Activated CD8-positive, alpha-beta memory T cell treated with anti-CD3 and anti-CD28 coated beads for 48 hours (primary cell): ENCODE data around the gene PCED1B.
"Not testable (repeated sequence)": the region's sequence is repeated elsewhere in the genome, so short reads cannot be mapped to it uniquely, and the experiment has no call there.

Experiments
- DNase-seq, 3 experiments: peaks; one replicate each; pipeline ENCODE4 v3.0.0-alpha.2; 2020; ENCODE audit warnings: low read depth in 2 of 3, low spot score in 2 of 3

PCED1B gene, protein sequence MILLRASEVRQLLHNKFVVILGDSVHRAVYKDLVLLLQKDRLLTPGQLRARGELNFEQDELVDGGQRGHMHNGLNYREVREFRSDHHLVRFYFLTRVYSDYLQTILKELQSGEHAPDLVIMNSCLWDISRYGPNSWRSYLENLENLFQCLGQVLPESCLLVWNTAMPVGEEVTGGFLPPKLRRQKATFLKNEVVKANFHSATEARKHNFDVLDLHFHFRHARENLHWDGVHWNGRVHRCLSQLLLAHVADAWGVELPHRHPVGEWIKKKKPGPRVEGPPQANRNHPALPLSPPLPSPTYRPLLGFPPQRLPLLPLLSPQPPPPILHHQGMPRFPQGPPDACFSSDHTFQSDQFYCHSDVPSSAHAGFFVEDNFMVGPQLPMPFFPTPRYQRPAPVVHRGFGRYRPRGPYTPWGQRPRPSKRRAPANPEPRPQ

DNA sequence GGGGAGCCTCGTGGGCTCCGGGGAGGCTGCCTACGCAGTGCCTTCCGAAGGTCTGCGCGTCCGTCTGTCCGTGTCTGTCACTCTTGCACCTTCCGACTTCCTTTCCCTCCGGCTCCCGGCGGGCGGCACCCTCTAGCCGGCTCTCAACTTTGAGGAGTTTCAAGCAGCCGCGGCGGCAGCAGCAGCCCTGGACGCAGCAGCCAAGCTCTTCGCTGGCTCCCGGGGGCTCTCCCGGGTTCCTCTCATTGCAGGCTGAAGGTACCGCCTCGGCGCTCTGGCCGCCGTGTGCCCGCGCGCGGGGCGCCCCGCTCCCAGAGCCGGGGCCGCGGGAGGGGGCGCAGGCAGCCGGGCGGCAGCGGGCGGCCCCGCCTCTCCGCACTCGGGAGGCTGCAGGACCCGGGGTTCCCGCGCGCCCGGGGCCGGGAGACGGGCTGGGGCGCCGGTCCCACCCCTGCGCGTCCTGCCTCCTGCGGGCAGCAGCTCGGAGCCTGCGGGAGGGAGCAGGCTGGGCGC lies at the start of gene PCED1B, which contains the start of gene AMIGO2:
TSS of gene PCED1B (plus strand) at position 154 of the 513 bp plus-strand sequence. CDS start 155,443 bp downstream, outside the sequence.
TSS of gene AMIGO2 (minus strand) at position 492 of the 513 bp plus-strand sequence. CDS start 957 bp downstream, outside the sequence.
- DNase-seq = peak; percentile 49 to 56 (median 50)

DNA sequence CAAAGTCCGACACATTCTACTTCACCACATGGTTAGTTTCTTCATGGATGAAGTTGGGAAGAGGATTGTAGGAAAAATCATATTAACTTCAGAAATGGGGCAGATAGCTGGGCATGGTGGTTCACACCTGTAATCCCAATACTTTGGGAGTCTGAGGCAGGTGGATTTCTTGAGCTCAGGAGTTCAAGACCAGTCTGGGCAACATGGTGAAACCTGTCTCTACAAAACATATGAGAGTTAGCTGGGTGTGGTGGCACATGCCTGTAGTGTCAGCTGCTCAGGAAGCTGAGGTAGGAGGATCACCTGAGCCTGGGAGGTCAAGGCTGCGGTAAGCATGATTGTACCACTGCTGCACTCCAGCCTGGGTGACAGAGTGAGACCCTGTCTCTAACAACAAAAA lies 49.5 kb upstream of the PCED1B start:
- DNase-seq = no peak

DNA sequence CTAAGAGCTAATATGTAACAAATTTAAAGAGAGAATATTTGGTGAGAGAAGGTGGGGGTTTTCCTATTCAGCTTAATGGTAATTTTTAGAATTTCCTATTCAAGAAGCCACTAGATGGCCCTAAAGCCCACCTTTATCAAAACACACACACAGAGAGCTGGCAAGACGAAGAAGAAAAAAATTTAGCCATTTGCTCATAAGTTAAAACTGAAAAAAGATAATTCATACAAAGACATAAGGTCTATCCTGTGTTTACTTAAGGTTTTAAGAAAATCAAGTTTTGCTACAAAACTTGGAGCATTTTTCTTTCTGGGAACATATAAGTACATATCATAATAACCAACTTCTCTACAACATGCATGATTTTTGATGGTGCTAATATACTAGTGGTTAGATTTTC lies 46.8 kb upstream of the PCED1B start:
- DNase-seq = no peak

DNA sequence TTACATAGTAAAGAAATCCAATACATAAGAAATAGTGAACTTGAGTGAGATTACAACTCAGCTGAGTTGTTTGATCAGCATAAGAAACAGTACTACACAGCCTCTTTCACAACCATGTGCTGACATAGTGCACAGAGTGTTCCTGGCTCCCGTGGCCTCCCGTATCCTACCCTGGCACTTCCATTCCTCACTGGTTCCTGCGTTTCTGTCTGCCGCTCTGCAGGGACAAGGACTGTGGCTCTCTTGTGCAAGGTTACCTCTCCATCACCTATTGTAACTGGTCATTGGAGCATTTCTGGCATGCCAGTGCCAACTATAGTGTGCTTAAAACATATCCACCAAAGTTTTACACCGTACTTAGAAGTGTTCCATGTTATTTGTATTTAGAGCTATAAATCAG lies 46.3 kb upstream of the PCED1B start:
- DNase-seq = no peak

DNA sequence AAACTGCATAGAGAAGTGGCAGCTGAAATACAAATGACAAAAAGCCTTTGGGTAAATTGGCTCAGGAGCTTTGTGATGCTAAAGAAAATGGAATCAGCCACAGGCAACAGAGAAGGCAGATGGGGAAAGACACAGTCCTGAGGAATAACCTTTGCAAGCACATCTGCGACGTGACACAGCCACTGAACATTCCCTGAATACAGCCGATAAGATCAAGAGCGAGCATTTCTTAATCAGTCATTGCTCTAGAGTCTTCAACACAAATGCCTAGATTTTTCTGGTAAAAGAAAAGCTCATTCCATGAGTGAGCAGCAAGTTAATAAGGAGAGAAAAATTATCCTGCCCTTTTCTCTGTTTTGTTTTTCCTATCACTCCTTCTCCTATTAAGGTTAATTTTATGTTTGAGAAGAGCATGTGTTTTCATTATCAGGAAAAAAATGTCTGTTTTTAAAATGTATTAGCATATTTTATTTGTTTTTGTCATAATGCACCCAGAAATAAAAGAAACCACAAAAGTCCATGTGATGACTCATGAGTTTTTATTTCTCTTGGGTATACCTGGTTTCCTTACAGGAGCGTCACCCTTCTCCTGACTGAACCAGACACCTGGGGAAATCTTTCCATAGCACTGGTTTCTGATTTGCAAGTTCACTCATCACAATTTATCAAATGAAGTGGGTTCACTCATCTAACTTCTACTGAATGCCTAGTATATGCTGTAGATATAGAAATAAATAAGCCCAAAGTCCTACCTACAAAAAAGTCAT lies 45.4 kb upstream of the PCED1B start:
- DNase-seq = no peak

DNA sequence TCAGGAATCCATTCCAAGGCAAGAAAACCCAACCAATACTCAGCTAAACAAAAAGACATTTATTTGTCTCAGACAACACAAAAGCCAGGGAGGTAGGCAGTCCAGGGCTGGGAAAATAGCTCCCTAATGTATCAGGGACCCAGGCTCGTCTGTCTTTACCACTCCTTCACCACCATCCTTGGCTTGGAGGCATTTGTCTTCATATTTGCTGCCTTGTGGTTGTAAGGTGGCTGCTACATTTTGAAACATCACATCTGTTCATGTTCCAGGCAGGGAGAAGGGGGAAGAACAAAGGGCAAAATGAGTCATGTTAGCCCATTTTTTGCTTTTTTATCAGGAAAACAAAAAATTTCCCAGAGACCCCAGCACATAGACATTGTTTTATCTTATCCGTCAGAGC lies 44.8 kb upstream of the PCED1B start:
- DNase-seq = no peak

DNA sequence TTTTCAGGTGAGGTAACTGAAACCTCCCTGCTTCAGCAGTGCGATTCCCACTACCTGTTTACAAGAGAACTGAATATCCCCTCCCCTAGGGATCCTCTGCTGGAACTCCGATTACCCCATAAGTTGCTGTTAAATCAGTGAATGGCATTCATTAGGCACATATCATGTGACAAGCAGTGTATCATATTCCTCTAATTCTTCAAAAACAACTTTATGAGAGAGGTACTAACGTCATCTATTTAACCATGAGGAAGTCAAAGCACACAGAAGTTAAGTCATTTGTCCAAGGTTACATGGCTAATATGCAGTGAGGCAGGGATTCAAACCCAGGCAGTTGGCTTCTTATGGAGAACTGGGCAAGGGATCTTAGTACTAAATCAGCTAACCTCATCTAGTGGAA lies 43.9 kb upstream of the PCED1B start:
- no peak for DNase-seq

DNA sequence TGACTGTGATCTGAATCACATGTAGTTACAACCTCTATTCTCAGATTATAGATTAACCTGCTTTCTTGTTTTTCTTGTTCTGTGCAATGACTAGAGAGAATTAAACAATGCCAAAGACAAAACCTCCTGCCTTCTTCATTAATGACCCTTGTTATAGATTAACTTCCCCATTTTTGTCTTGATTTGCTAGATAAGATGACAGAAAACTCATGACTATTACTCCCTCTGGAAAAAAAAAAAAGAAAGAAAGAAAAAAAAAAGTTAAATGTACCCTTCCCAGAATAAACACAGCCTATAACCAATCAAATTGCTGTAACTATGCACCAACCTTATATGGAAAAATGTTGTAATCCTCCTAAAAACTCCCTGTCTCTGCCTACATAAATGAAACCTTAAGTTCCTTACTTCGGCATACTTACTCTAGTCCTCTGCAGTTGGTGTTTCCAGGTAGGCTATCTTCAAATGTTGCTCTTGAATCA lies 41.1 kb upstream of the PCED1B start:
- no peak for DNase-seq

DNA sequence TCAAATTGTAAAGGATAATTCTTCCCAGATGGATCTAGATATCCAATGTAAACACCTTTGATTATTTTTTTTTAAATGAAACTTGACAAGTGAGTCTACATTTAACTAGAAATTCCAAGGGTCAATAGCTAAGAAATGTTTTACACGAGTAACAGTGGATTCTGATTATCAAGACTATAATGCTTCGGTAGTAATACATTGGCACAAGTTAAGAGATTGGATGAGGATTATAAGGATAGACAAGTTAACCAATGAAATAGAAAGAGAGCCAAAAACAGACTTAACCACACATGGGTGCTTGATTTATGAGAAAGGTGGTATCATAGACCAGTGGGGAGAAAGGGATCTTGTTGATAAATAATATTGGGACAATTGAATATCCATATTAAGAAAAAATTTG lies 40.3 kb upstream of the PCED1B start:
- no peak for DNase-seq

DNA sequence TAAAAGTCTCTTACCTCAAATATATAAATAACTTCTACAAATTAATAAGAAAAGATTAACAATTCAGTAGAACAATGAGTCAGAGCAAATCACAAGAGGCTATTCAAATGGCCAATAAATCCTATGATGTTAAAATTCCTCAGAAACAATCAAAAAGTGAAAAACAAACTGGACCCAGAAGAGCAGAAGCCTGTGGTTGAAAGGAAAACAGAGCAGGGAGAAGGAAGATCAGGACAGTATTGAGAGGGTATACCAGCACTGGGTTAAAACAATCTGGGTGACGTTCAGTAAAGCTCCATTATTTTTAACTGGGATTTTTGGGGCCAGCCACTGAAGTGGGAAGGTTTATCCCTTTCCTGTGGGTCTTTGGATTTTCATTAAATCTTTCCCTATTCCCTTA lies 39.7 kb upstream of the PCED1B start:
- DNase-seq = no peak

DNA sequence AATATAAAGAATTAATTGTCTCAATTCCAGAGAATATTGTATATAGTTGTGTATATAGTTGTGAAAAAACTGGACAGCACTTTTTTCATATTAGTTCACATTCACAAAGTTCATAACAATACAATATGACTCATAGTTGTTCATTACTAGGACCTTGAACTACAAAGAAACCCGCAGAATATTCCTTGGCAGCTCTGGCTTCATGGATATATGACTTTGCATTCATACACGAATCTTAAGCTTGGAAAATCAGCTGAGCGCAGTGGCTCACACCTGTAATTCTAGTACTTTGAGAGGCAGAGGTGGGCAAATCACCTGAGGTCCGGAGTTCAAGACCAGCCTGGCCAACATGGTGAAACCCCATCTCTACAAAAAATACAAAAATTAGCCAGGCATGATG lies 38.1 kb upstream of the PCED1B start:
- DNase-seq = no peak

DNA sequence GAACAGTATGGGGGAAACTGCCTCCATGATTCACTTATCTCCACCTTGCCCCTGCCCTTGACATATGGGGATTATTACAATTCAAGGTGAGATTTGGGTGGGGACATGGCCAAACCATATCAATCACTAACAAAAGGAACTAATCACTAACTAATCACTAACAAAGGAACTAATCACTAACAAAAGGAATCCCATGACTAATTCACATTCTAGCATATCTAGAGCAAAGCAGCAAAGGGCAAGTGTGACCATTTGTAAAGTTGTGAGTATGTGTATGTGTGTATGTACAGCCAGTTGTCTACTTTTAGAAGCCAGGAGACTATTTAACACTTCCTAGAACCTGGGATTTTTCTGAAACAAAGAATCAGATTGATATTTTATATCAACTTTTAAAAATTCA lies 30.9 kb upstream of the PCED1B start:
- no peak for DNase-seq

DNA sequence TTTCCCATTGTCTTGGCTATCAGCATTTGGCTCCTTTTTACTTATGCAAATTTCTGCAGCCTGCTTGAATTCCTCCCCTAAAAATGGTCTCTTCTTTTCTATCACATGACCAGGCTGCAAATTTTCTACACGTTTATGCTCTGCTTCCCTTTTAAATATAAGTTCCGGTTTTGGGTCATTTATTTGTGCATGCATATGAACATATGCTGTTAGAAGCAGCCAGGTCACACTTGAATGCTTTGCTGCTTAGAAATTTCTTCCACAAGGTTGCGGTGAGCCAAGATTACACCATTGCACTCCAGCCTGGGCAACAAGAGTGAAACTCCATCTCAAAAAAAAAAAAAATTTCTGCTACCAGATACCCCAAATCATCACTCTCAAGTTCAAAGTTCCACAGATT lies 28.1 kb upstream of the PCED1B start:
- not testable (repeated sequence) for DNase-seq

DNA sequence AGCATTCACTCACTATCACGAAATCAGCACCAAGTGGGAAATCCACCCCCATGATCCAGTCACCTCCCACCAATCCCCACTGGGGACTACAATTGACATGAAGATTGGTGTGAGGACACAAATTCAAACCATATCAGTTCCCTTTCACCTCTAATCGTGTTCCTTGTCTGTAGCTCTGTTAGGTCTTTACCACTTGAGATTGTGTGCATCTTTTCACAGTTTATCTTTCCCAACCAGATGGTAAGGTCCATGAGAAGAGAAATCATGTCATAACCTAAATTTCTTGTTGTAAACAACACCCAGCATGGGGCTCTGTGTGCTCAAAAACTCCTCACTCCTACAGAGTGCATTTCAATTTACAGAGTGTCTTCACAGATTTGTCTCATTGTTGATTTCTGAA lies 27.1 kb upstream of the PCED1B start:
- no peak for DNase-seq

DNA sequence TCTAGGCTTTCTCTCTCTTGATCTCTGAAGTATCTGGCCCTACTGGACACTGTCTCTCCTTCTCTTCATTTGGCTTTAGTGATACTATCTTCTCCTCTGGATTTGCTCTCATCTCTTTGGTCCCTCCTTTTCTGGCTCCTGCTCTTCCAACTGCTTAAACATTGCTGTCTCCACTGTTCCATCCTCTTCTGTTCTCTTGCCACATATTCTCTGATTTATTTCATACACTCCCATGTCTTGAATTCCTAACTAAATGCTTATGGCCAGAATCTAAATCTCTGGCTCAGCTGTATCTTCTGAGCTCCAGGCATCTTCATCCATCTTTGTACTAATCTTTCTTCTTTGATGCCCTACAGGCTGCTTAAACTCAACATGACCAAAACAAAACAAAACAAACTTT lies 25.5 kb upstream of the PCED1B start:
- no peak for DNase-seq

DNA sequence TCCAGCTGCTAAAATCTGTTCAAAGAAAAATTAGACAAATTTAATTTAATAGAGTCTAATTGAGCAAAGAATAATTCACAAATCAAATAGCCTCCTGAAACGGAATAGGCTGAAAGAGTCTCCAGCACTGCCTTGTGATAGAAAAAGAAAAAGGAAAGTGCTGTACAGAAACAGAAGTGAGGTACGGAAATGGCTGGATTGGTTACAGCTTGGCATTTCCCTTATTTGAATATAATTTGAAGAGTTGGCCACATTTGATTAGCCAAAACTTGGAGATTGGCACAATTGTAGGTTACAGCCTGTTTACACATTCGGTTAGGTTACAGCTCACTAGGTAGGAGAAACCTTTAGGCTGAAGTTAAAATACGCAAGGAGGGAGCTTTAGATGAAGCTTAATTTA lies 24.8 kb upstream of the PCED1B start:
- DNase-seq = no peak

DNA sequence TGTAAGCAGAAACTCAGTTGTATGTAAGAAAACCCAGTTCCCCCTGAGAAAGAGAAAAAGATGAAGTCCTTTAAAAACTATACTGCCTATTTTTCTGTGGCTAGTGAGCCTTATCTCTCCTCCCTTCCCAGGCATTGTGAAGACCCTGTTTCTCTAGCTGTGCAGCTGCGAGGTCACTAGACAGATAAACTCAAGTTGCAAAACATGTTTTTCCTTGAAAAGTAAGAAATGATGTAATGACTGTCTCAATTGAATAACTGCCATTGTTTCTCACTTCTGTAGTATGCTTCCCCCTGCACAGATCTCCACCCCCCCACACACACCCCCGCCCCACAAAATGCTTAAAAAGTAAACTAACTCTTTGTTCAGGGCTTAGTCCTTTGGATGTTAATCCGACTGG lies 23.6 kb upstream of the PCED1B start:
- not testable (repeated sequence) for DNase-seq

DNA sequence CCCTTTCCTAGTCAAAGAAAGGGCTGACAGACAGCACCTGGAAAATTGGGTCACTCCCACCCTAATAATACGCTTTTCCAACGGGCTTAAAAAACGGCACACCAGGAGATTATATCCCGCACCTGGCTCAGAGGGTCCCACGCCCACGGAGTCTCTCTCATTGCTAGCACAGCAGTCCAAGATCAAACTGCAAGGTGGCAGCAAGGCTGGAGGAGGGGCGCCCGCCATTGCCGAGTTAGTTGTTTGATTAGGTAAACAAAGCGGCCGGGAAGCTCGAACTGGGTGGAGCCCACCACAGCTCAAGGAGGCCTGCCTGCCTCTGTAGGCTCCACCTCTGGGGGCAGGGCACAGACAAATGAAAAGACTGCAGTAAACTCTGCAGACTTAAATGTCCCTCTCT lies 22.5 kb upstream of the PCED1B start:
- not testable (repeated sequence) for DNase-seq

DNA sequence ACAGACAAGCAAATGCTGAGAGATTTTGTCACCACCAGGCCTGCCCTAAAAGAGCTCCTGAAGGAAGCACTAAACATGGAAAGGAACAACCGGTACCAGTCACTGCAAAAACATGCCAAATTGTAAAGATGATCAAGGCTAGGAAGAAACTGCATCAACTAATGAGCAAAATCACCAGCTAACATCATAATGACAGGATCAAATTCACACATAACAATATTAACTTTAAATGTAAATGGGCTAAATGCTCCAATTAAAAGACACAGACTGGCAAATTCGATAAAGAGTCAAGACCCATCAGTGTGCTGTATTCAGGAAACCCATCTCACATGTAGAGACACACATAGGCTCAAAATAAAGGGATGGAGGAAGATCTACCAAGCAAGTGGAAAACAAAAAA lies 20.8 kb upstream of the PCED1B start:
- DNase-seq = not testable (repeated sequence)

DNA sequence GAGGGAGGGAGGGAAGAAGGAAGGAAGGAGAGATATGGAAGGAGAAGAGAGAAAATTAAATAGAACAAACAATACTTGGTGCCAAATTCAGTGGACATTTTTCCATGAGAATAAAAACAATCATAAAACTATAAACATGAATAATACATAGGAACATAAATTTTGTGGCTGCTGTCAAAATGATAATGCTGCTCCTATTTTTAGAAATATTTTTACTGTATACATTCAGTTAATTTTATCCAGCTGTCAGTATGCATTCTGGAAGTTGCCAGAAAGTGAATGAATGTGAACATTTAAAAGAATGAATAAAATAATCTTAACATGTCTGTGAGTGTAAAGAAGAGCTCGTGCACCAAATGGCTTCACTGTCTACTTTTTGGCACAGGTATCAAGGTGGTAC lies 13.9 kb upstream of the PCED1B start:
- DNase-seq = no peak

DNA sequence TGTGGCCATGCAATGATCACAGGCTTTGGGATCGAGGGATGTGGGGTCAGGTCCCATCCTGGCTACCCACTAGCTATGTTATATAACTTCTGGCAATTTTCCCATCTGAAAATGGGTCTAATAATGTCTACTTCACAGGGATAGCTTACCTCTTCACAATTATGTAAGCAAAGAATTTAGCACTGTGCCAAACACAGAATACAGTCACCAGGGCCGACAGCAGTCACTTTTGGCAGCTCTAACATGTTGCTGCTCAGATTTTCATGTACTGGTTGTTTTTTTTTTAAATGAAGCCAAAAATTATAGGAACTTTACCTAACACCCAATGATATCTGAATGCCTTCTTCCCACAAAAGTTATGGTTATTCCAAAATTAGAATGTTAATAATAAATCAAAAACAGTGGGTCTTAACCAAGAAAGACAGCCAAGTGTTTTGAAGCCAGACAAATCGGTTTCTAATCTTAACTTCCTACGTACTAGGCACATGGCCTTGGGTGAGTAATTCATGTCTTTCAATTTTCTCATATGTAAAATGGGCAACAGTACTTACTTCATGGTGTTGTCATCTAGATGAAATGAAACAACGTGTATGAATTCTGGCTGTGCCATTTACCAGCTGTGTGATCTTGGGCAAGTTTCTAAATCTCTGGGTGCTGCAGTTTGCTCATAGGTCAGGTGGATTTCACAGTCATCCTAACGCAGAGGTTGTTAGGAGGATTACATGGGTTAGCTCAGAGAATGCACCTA lies 13.0 kb upstream of the PCED1B start:
- no peak for DNase-seq
